H9 (cell line): ENCODE results near the gene TRRAP. TPM values are rescaled to one million over a fixed set of nuclear protein-coding genes. Genes with fewer than 3 reads are reported as not detected.

Source experiments
- DNase-seq: peaks from one replicate; pipeline ENCODE4 v3.0.0-alpha.2; 2017
- H2AFZ ChIP-seq: one replicate; pipeline ENCODE4 v1.6.1; 2013; ENCODE audit warnings: mild to moderate bottlenecking, low read length, control low read depth, moderate library complexity
- H2AK5ac ChIP-seq: 2 replicates; pipeline ENCODE4 v1.6.1; 2013; ENCODE audit warnings: low read length, control low read depth, mixed read lengths; ENCODE audit not compliant: insufficient read length
- H2BK120ac ChIP-seq: one replicate; pipeline ENCODE4 v1.6.1; 2013; ENCODE audit warnings: low read depth, mild to moderate bottlenecking, low read length, control low read depth, inconsistent platforms; ENCODE audit not compliant: poor library complexity, severe bottlenecking
- H2BK12ac ChIP-seq: 2 replicates; pipeline ENCODE4 v1.6.1; 2013; ENCODE audit warnings: low read length, control low read depth, mixed read lengths, low read depth; ENCODE audit not compliant: insufficient read length
- H2BK15ac ChIP-seq: 2 replicates; pipeline ENCODE4 v1.6.1; 2013; ENCODE audit warnings: low read depth, low read length, control low read depth
- H2BK20ac ChIP-seq: one replicate; pipeline ENCODE4 v1.6.1; 2013; ENCODE audit warnings: low read depth, mild to moderate bottlenecking, low read length, control low read depth, inconsistent platforms; ENCODE audit not compliant: poor library complexity, severe bottlenecking
- H2BK5ac ChIP-seq: 2 replicates; pipeline ENCODE4 v1.6.1; 2013; ENCODE audit warnings: low read length, control low read depth, mixed read lengths; ENCODE audit not compliant: insufficient read length
- H3K14ac ChIP-seq: 2 replicates; pipeline ENCODE4 v1.6.1; 2013; ENCODE audit warnings: low read length, control low read depth; ENCODE audit not compliant: insufficient read depth
- H3K18ac ChIP-seq: 2 replicates; pipeline ENCODE4 v1.6.1; 2013; ENCODE audit warnings: low read depth, mild to moderate bottlenecking, mixed read lengths, low read length, control low read depth; ENCODE audit not compliant: insufficient read length
- H3K23ac ChIP-seq: 2 replicates; pipeline ENCODE4 v1.6.1; 2013; ENCODE audit warnings: low read length, control low read depth, mixed read lengths, low read depth; ENCODE audit not compliant: insufficient read length
- H3K23me2 ChIP-seq: 2 replicates; pipeline ENCODE4 v1.6.1; 2013; ENCODE audit warnings: low read depth, mild to moderate bottlenecking, mixed read lengths, low read length, control low read depth; ENCODE audit not compliant: insufficient read length, poor library complexity, severe bottlenecking
- H3K27ac ChIP-seq: 2 replicates; pipeline ENCODE4 v1.5.1; 2013; ENCODE audit warnings: low read length, control low read depth, mixed read lengths, low read depth; ENCODE audit not compliant: insufficient read length
- H3K27me3 ChIP-seq: 2 replicates; pipeline ENCODE4 v1.6.1; 2013; ENCODE audit warnings: low read length, control low read depth, inconsistent platforms; ENCODE audit not compliant: insufficient read depth
- H3K4ac ChIP-seq: 2 replicates; pipeline ENCODE4 v1.6.1; 2013; ENCODE audit warnings: low read depth, mild to moderate bottlenecking, control low read depth, inconsistent platforms, low read length, moderate library complexity
- H3K4me1 ChIP-seq: 2 replicates; pipeline ENCODE4 v1.6.1; 2013; ENCODE audit warnings: low read length, control low read depth, inconsistent platforms; ENCODE audit not compliant: insufficient read depth
- H3K4me2 ChIP-seq: 2 replicates; pipeline ENCODE4 v1.6.1; 2013; ENCODE audit warnings: low read length, control low read depth, mixed read lengths; ENCODE audit not compliant: insufficient read length, insufficient read depth
- H3K56ac ChIP-seq: 2 replicates; pipeline ENCODE4 v1.6.1; 2013; ENCODE audit warnings: low read depth, mild to moderate bottlenecking, mixed read lengths, low read length, control low read depth; ENCODE audit not compliant: insufficient read length
- H3K79me1 ChIP-seq: 2 replicates; pipeline ENCODE4 v1.6.1; 2013; ENCODE audit warnings: low read depth, mild to moderate bottlenecking, moderate library complexity, low read length, control low read depth, inconsistent platforms; ENCODE audit not compliant: insufficient read depth, poor library complexity, severe bottlenecking
- H3K79me2 ChIP-seq: 2 replicates; pipeline ENCODE4 v1.6.1; 2013; ENCODE audit warnings: low read length, control low read depth, inconsistent platforms; ENCODE audit not compliant: insufficient read depth
- H3K9ac ChIP-seq: 2 replicates; pipeline ENCODE4 v1.6.1; 2013; ENCODE audit warnings: low read length, control low read depth, mixed read lengths; ENCODE audit not compliant: insufficient read length; ENCODE audit errors: extremely low read depth
- H3K9me3 ChIP-seq: one replicate; pipeline ENCODE4 v1.6.1; 2013; ENCODE audit warnings: low read depth, low read length, inconsistent platforms; ENCODE audit not compliant: control insufficient read depth
- H3T11ph ChIP-seq: one replicate; pipeline ENCODE4 v1.6.1; 2013; ENCODE audit warnings: mild to moderate bottlenecking, low read length, control low read depth, inconsistent platforms
- H4K20me1 ChIP-seq: one replicate; pipeline ENCODE4 v1.6.1; 2013; ENCODE audit not compliant: control insufficient read depth, insufficient read length, insufficient read depth
- H4K5ac ChIP-seq: 2 replicates; pipeline ENCODE4 v1.6.1; 2013; ENCODE audit warnings: low read depth, mild to moderate bottlenecking, mixed read lengths, low read length, control low read depth; ENCODE audit not compliant: insufficient read length
- H4K8ac ChIP-seq: replicated peaks from 2 replicates; pipeline ENCODE4 v1.6.1; 2013; ENCODE audit warnings: low read length, control low read depth, mixed read lengths, low read depth; ENCODE audit not compliant: insufficient read length
- H4K91ac ChIP-seq: 2 replicates; pipeline ENCODE4 v1.6.1; 2013; ENCODE audit warnings: low read depth, mild to moderate bottlenecking, moderate library complexity, mixed read lengths, low read length, control low read depth; ENCODE audit not compliant: insufficient read length
- H3K27ac Mint-ChIP-seq, 3 experiments: 2 replicates in 2 of 3; 3 replicates in 1 of 3; pipeline ENCODE4 v1.8.0; 2020 to 2021; ENCODE audit warnings: mixed read lengths in 3 of 3, mild to moderate bottlenecking in 1 of 3, moderate library complexity in 1 of 3
- H3K27me3 Mint-ChIP-seq: 2 replicates; pipeline ENCODE4 v1.8.0; 2021; ENCODE audit warnings: low read depth, mild to moderate bottlenecking, moderate library complexity, mixed read lengths
- H3K36me3 Mint-ChIP-seq, 3 experiments: 2 replicates in 2 of 3; 3 replicates in 1 of 3; pipeline ENCODE4 v1.8.0; 2020 to 2021; ENCODE audit warnings: low read depth in 3 of 3, mixed read lengths in 3 of 3; ENCODE audit not compliant: insufficient read depth in 1 of 3
- H3K4me1 Mint-ChIP-seq, 2 experiments: 2 replicates each; pipeline ENCODE4 v1.8.0; 2020; ENCODE audit warnings: mixed read lengths in 2 of 2
- H3K4me3 Mint-ChIP-seq, 2 experiments: 2 replicates in 1 of 2; 3 replicates in 1 of 2; pipeline ENCODE4 v1.8.0; 2020 to 2021; ENCODE audit warnings: mild to moderate bottlenecking in 2 of 2, mixed read lengths in 2 of 2, moderate library complexity in 1 of 2
- H3K9me3 Mint-ChIP-seq, 2 experiments: 2 replicates in 1 of 2; 3 replicates in 1 of 2; pipeline ENCODE4 v1.8.0; 2020; ENCODE audit warnings: mild to moderate bottlenecking in 2 of 2, mixed read lengths in 2 of 2, moderate library complexity in 1 of 2
- WGBS: extraction: QIAGEN DNeasy Blood & Tissue Kit; methylation state at CpG from one replicate; pipeline ENCODE4 v1.1.7; 2013; ENCODE audit warnings: missing lambda C conversion rate, low lambda C conversion rate, mixed read lengths; ENCODE audit not compliant: insufficient read length; ENCODE audit errors: extremely low coverage; 5-methylcytosine and 5-hydroxymethylcytosine counted together
- total RNA-seq: library from RNA; stranded (reverse); gene quantifications from 2 replicates; pipeline ENCODE4 v1.2.1, GENCODE V29; 2021
- TF ChIP-seq, protein P1 (sequence below): fragments of 200-600 bp; sonication (generic); conservative IDR thresholded peaks from 3 replicates; pipeline ENCODE4 v1.8.0; 2021; ENCODE audit warnings: antibody characterized with exemption, mild to moderate bottlenecking

The TRRAP gene
- total RNA-seq, 1 experiment from 2014 or later: 58.6 TPM

DNA sequence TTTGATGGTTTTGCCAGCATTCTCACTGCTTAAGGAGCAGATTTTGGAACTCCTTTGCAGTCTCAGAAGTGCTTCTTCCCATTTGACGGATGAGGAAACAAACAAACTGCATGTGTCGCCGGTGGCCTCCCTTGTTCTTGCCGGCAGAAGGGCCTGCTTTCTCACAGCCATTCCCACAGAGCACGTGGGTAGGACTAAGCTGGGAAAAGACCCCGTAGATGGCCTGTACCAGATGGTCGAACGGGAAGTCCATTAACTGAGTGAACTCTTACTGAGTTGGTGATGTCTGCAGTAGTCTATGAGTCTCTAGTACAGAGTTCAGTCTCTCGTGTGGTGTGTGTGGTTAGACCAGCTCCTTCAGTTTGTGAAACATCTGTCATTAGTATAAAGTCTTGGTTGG is 131.9 kb downstream of the TRRAP start:
- Histone ChIP-seq H3K4me1 (no peaks in the 10 kb centered on the region), H3K23me2 (no peaks in the 10 kb centered on the region), H3K9ac (no peak overlapping the region), H3K14ac (no peak overlapping the region), H2AFZ (no peak overlapping the region), H4K5ac (no peak overlapping the region), H2BK5ac (no peak overlapping the region), H2BK15ac (no peak overlapping the region), H4K20me1 (no peaks in the 10 kb centered on the region), H3K9me3 (no peaks in the 10 kb centered on the region), H2AK5ac (no peak overlapping the region), H3T11ph (no peak overlapping the region), H3K4me2 (no peak overlapping the region), H4K8ac (no peak overlapping the region), H4K91ac (no peak overlapping the region), H3K18ac (no peak overlapping the region), H3K4ac (no peak overlapping the region), H2BK120ac (no peak overlapping the region), H2BK20ac (no peak overlapping the region), H3K23ac (no peak overlapping the region), H3K56ac (no peak overlapping the region), H3K27me3 (no peaks in the 10 kb centered on the region), H3K79me1 (no peaks in the 10 kb centered on the region), H3K79me2 (no peaks in the 10 kb centered on the region), H3K27ac (no peak overlapping the region), H2BK12ac (no peak overlapping the region)
- WGBS: no CpG with 5 or more reads among the region's 9 CpGs
- TF ChIP-seq, protein P1, sequence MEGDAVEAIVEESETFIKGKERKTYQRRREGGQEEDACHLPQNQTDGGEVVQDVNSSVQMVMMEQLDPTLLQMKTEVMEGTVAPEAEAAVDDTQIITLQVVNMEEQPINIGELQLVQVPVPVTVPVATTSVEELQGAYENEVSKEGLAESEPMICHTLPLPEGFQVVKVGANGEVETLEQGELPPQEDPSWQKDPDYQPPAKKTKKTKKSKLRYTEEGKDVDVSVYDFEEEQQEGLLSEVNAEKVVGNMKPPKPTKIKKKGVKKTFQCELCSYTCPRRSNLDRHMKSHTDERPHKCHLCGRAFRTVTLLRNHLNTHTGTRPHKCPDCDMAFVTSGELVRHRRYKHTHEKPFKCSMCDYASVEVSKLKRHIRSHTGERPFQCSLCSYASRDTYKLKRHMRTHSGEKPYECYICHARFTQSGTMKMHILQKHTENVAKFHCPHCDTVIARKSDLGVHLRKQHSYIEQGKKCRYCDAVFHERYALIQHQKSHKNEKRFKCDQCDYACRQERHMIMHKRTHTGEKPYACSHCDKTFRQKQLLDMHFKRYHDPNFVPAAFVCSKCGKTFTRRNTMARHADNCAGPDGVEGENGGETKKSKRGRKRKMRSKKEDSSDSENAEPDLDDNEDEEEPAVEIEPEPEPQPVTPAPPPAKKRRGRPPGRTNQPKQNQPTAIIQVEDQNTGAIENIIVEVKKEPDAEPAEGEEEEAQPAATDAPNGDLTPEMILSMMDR: no peak
- Mint-ChIP-seq H3K27ac (no peak overlapping the region), H3K4me3 (no peak overlapping the region), H3K9me3 (no peaks in the 10 kb centered on the region), H3K36me3 (peaks cover 42 to 88% (median 79%) of the 10 kb centered on the region in 3 experiments), H3K27me3 (no peaks in the 10 kb centered on the region), H3K4me1 (no peaks in the 10 kb centered on the region)
- no peak for DNase-seq
